Right lobe of liver (tissue), 6 donors: Measurements from ENCODE around the gene PALM3. TPM values are rescaled to one million over a fixed set of nuclear protein-coding genes. Genes with fewer than 3 reads are reported as not detected.
A peak's percentile ranks its signal among the peaks of the same experiment; 100 is the strongest.

Experiments used
- ATAC-seq, 4 donors: fragments of 200-7000 bp; cut with Tn5 transposase; one replicate each; pipeline ENCODE4 v1.9.1; 2020; ENCODE audit warnings: mild to moderate bottlenecking in 4 of 4, moderate library complexity in 4 of 4
- DNase-seq, 3 donors: peaks; one replicate each; pipeline ENCODE4 v3.0.0-alpha.2; 2020
- H3K27ac ChIP-seq, 3 donors: fragments of 200-600 bp; one replicate each; pipeline ENCODE4 v1.8.0; 2022
- H3K27me3 ChIP-seq, 2 donors: fragments of 200-600 bp; one replicate each; pipeline ENCODE4 v1.8.0; 2022
- H3K36me3 ChIP-seq, 4 donors: fragments of 200-600 bp; sonication (generic) in 1 of 4; one replicate each; pipeline versions ENCODE4 v1.5.1 to v1.8.0; 2017 to 2022; ENCODE audit warnings: control low read depth in 1 of 4
- H3K4me1 ChIP-seq, 4 donors: fragments of 200-600 bp; sonication (generic) in 1 of 4; one replicate each; pipeline versions ENCODE4 v1.5.1 to v1.8.0; 2017 to 2022; ENCODE audit warnings: control low read depth in 1 of 4
- H3K4me3 ChIP-seq, 3 donors: fragments of 200-600 bp; one replicate each; pipeline ENCODE4 v1.8.0; 2022
- H3K9me3 ChIP-seq, 4 donors: fragments of 200-600 bp; sonication (generic) in 1 of 4; one replicate each; pipeline versions ENCODE4 v1.5.1 to v1.8.0; 2017 to 2022; ENCODE audit warnings: control low read depth in 1 of 4
- POLR2A ChIP-seq: fragments of 450-650 bp; IDR thresholded peaks from one replicate; pipeline ENCODE4 v1.6.1; 2017; ENCODE audit warnings: antibody characterized with exemption, mild to moderate bottlenecking
- WGBS: methylation state at CpG from one replicate; pipeline ENCODE4 v1.1.6; 2018; ENCODE audit warnings: low coverage, low lambda C conversion rate; ENCODE audit not compliant: insufficient coverage; ENCODE audit errors: missing lambda C conversion rate; 5-methylcytosine and 5-hydroxymethylcytosine counted together
- intact Hi-C, 2 donors: fragments of 100-400 bp; cut with DNase I; formaldehyde crosslinking; loops; one replicate each; pipeline versions ENCODE4 v1.11.2 to v1.14.1; 2022
- total RNA-seq, 6 experiments: library from RNA; depleted of rRNA in 2 of 6; stranded (reverse); fragments of >200 nt in 2 of 6; fragmentation: NEBNext Ultra II Directional in 3 of 6; extraction: Animal tissue kit (Norgen Biotek cat#: 25700) in 3 of 6; gene quantifications; one replicate each; pipeline versions ENCODE4 v1.1.0 to v1.2.4, GENCODE V29; 2016 to 2023
- TF ChIP-seq, protein P1 (sequence below), 4 donors: fragments of 200-600 bp in 3 of 4; fragments of 450-650 bp in 1 of 4; IDR thresholded peaks; one replicate each; pipeline versions ENCODE4 v1.5.1 to v1.8.0; 2016 to 2022; ENCODE audit warnings: antibody characterized with exemption in 4 of 4, mild to moderate bottlenecking in 2 of 4
- donor health status: DM: no; HTN: yes; CAD: no.
- donor health status: DM: no; HTN: no; CAD: no.
- donor health status: DM: no; HTN: no; CAD: no.
- donor health status: DM: no; HTN: yes; CAD: no.
- donor health status: DM: no; HTN: yes; CAD: no.

The PALM3 gene
- total RNA-seq, 6 experiments from 2014 or later = 5.3 to 33.9 (median 17.0) TPM

DNA sequence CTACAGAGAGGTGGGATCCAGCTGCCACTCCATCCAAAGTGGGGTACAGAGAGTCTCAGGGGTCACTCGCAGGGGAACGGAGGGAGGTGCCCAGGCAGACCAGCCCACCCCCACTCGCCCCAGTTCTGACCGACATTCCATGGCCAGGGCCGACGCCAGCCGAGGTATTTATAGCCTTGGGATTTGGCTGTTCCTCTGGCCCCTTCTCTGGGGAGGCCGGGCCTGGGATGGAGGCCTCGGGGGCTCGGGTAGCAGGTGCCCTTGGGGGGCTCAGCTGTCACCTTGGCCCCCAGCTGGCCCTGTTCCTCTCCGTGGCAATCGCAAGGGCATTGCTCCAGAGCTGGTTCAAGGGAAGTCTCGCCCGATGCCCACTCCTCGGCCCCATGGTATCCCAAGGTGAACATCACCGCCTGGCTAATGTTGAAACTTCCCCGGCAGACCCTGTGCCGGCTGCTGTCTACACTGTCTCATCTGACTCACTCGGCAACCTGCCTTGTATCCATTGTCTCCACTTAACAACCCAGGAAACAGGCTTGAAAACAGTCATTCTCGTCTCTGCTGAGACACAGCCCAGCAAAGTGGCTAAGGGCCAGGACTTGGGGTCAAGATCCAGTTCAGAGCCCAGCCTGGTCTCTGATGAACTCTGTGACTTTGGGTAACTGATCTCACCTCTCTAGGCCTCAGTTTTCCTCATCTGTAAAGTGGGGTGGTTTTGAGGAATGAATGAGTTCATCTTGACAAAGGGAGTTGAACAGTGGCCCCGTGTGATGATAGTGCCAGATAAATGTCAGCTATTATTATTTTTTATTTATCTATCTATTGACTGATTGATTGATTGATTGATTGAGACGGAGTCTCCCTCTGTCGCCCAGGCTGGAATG, 45.9 kb upstream of the PALM3 start:
- no peaks in the 10 kb centered on the region for H3K27me3 ChIP-seq
- WGBS = 77% methylated on average over 12 of the region's 23 CpGs
- TF ChIP-seq, protein P1, sequence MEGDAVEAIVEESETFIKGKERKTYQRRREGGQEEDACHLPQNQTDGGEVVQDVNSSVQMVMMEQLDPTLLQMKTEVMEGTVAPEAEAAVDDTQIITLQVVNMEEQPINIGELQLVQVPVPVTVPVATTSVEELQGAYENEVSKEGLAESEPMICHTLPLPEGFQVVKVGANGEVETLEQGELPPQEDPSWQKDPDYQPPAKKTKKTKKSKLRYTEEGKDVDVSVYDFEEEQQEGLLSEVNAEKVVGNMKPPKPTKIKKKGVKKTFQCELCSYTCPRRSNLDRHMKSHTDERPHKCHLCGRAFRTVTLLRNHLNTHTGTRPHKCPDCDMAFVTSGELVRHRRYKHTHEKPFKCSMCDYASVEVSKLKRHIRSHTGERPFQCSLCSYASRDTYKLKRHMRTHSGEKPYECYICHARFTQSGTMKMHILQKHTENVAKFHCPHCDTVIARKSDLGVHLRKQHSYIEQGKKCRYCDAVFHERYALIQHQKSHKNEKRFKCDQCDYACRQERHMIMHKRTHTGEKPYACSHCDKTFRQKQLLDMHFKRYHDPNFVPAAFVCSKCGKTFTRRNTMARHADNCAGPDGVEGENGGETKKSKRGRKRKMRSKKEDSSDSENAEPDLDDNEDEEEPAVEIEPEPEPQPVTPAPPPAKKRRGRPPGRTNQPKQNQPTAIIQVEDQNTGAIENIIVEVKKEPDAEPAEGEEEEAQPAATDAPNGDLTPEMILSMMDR (IDR thresholded peaks at IDR 0.05) = no peak
- no peak for TF ChIP-seq POLR2A
- peaks cover 0 to 9% (median 8%) of the 10 kb centered on the region in 4 donors for H3K4me1 ChIP-seq
- H3K36me3 ChIP-seq = peaks cover 0 to 26% (median 13%) of the 10 kb centered on the region in 4 donors
- H3K27ac ChIP-seq = no peak overlapping the region
- H3K4me3 ChIP-seq = no peak overlapping the region
- DNase-seq (no peak), ATAC-seq (peak in 2 of 4 donors; percentile 8 to 40)
- H3K9me3 ChIP-seq = no peaks in the 10 kb centered on the region
- intact Hi-C loops = no loop called here

DNA sequence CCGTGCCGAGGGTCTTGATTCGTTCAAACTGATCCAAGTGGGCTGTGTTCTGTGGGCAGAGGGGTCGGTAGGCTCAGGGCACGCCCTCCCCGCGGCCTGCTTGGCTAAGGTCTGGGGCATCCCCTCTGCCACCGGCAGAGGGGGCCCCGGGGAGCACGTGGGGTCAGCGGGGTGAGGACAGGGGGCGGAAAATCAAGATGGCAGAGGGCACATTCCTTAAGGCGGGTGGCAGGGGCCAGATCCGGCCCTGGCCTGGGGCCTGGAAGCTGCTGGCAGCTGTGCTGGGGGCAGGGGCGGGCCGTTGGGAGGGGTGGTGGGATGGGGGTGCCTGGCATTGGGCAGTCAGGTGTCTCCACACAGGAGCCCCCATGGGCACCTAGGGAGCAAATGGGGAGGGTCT, 45.0 kb upstream of the PALM3 start:
- Histone ChIP-seq H3K36me3 (peaks cover 0 to 36% (median 19%) of the 10 kb centered on the region in 4 donors), H3K27me3 (no peaks in the 10 kb centered on the region), H3K4me3 (no peak overlapping the region), H3K27ac (no peak overlapping the region), H3K9me3 (no peaks in the 10 kb centered on the region), H3K4me1 (no peaks in the 10 kb centered on the region)
- DNase-seq (no peak), ATAC-seq (peak in 2 of 4 donors; percentile 24 to 26)
- intact Hi-C loops = no loop called here
- TF ChIP-seq, protein P1 (IDR thresholded peaks at IDR 0.05) = no peak
- TF ChIP-seq POLR2A = no peak
- no CpG with 5 or more reads among the region's 16 CpGs for WGBS

DNA sequence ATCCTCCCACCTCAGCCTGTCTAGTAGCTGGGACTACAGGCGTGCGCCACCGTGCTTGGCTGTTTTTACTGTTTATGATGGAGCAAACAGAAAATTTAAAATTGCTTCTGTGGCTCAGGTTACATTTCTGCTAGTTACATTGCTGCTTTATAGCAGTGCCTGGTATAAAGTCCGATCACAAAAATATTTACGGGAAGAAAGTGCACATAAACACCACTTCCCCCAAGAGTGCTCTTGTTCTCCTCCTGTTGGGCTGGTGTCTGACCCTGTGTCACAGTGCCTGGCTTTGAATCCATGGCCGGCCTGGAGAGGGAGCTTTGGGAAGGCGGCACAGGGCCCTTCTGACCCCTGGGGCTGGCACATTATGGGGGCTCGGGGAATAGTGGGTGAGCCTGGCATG, 43.8 kb upstream of the PALM3 start:
- 87% methylated on average over 8 of the region's 8 CpGs for WGBS
- Histone ChIP-seq H3K4me3 (no peak overlapping the region), H3K27me3 (no peaks in the 10 kb centered on the region), H3K4me1 (no peaks in the 10 kb centered on the region), H3K27ac (no peak overlapping the region), H3K9me3 (no peaks in the 10 kb centered on the region), H3K36me3 (peaks cover 0 to 47% (median 23%) of the 10 kb centered on the region in 4 donors)
- TF ChIP-seq, protein P1 (IDR thresholded peaks at IDR 0.05) = no peak
- TF ChIP-seq POLR2A = no peak
- ATAC-seq = no peak
- DNase-seq = no peak
- intact Hi-C loops = no loop called here

DNA sequence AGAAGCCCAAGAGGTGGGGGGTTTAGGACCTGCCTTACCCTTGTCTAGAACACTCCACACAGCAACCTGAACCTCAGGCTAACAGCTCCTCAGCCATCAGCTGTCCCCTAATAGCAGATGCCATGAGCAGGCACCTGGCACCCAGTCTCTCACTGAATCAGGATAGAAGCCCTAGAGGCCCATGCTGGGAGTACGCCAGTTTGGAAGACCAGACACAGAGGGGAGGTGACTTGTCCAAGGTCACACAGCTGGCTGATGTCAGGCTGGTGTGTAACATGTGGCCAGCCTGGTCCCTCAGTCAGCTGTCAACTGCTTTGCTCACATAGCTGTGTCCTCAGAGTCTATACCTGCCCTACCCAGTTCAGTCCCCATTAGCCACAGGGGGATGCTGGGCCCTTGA, 41.4 kb upstream of the PALM3 start:
- Histone ChIP-seq H3K36me3 (peaks cover 0 to 60% (median 25%) of the 10 kb centered on the region in 4 donors), H3K27ac (no peak overlapping the region), H3K27me3 (no peaks in the 10 kb centered on the region), H3K4me3 (no peak overlapping the region), H3K4me1 (no peaks in the 10 kb centered on the region), H3K9me3 (no peaks in the 10 kb centered on the region)
- intact Hi-C loops = no loop called here
- WGBS = no CpG with 5 or more reads among the region's 1 CpG
- TF ChIP-seq POLR2A = no peak
- TF ChIP-seq, protein P1 (IDR thresholded peaks at IDR 0.05) = no peak
- DNase-seq = no peak
- no peak for ATAC-seq
